GM23248 (cell line): ENCODE data around the gene NMT1.

ENCODE experiments used
- EZH2 ChIP-seq: fragments of 200-600 bp; sonication (generic); IDR thresholded peaks from 2 replicates; pipeline ENCODE4 v1.6.1; 2018; ENCODE audit warnings: antibody characterized with exemption, mild to moderate bottlenecking; ENCODE audit not compliant: insufficient read depth, poor library complexity, severe bottlenecking
- EZH2phosphoT487 ChIP-seq: fragments of 200-600 bp; sonication (generic); IDR thresholded peaks from 2 replicates; pipeline ENCODE4 v1.6.1; 2018; ENCODE audit warnings: antibody characterized with exemption, moderate library complexity, mild to moderate bottlenecking, low read depth; ENCODE audit not compliant: insufficient read depth

DNA sequence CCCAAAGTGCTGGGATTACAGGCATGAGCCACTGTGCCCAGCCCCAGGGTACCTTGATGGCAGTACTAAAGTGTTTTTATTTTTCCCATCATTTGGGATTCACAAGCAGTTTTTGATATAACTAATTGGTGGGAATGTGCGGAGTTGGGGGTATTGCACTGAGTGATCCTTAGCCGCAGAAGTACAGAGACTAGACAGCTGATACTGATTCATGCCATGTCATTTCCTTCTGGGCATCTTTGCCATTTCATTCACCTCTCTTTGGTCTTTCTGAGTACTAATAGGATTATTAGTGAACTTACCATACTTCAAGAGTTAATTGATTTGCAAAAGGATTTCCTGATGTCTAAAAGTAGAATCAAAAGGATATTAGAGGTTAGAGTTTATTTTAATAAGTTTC, 9.7 kb downstream of the NMT1 start:
- TF ChIP-seq EZH2: no peak
- no peak for TF ChIP-seq EZH2phosphoT487
